Type B pancreatic cell (in vitro differentiated cells): ENCODE measurements around the gene IL36B. TPM values are rescaled to one million over a fixed set of nuclear protein-coding genes. Genes with fewer than 3 reads are reported as not detected.

Experiments used
- DNase-seq: peaks from one replicate; pipeline ENCODE4 v3.0.0; 2021; ENCODE audit warnings: mixed read lengths; ENCODE audit not compliant: unreplicated experiment; ENCODE audit errors: extremely low spot score
- H3K27ac Mint-ChIP-seq: 2 replicates; pipeline ENCODE4 v1.8.0; 2021; ENCODE audit warnings: mild to moderate bottlenecking, mixed read lengths
- H3K27me3 Mint-ChIP-seq: 2 replicates; pipeline ENCODE4 v1.8.0; 2021; ENCODE audit warnings: mixed read lengths
- H3K36me3 Mint-ChIP-seq: 2 replicates; pipeline ENCODE4 v1.8.0; 2021; ENCODE audit warnings: mixed read lengths
- H3K4me1 Mint-ChIP-seq: one replicate; pipeline ENCODE4 v1.8.0; 2021; ENCODE audit warnings: mixed read lengths; ENCODE audit not compliant: unreplicated experiment
- H3K4me3 Mint-ChIP-seq: 2 replicates; pipeline ENCODE4 v1.8.0; 2021; ENCODE audit warnings: mild to moderate bottlenecking, mixed read lengths
- H3K9me3 Mint-ChIP-seq: 2 replicates; pipeline ENCODE4 v1.8.0; 2021; ENCODE audit warnings: mixed read lengths
- total RNA-seq: library from RNA; stranded (reverse); gene quantifications from 2 replicates; pipeline ENCODE4 v1.2.1, GENCODE V29; 2021; ENCODE audit warnings: low replicate concordance
- TF ChIP-seq, protein P1 (sequence below): fragments of 200-600 bp; sonication (generic); conservative IDR thresholded peaks from 2 replicates; pipeline ENCODE4 v1.5.0; 2021; ENCODE audit warnings: antibody characterized with exemption, mild to moderate bottlenecking

IL36B gene
- total RNA-seq, 1 donor from 2014 or later, result not detected

DNA sequence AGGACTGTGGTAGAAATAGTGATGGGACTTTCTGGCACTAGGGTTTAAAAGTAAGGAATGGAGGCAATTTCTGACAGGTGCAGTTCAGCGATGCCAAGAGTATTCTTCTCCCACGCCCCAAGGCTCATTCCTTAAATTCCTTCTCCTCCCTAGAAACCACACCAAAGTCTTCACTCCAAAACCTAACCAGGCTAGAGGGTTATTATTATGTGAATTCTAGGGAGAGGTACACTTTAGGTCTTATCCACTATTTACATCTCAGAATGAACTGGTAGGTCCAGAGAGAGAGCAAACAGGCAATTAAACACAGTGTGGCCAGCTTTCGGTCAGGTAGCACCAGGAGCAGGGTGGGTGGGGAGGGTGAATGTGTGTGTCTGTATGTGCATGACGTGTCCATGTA lies 26.5 kb upstream of the IL36B start:
- TF ChIP-seq, protein P1, sequence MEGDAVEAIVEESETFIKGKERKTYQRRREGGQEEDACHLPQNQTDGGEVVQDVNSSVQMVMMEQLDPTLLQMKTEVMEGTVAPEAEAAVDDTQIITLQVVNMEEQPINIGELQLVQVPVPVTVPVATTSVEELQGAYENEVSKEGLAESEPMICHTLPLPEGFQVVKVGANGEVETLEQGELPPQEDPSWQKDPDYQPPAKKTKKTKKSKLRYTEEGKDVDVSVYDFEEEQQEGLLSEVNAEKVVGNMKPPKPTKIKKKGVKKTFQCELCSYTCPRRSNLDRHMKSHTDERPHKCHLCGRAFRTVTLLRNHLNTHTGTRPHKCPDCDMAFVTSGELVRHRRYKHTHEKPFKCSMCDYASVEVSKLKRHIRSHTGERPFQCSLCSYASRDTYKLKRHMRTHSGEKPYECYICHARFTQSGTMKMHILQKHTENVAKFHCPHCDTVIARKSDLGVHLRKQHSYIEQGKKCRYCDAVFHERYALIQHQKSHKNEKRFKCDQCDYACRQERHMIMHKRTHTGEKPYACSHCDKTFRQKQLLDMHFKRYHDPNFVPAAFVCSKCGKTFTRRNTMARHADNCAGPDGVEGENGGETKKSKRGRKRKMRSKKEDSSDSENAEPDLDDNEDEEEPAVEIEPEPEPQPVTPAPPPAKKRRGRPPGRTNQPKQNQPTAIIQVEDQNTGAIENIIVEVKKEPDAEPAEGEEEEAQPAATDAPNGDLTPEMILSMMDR, result no peak
- Mint-ChIP-seq H3K36me3 (no peaks in the 10 kb centered on the region), H3K9me3 (no peaks in the 10 kb centered on the region), H3K4me1 (no peaks in the 10 kb centered on the region), H3K27ac (peak overlapping the region; percentile 39), H3K4me3 (no peak overlapping the region), H3K27me3 (peaks cover 7% of the 10 kb centered on the region)
- DNase-seq, result no peak

DNA sequence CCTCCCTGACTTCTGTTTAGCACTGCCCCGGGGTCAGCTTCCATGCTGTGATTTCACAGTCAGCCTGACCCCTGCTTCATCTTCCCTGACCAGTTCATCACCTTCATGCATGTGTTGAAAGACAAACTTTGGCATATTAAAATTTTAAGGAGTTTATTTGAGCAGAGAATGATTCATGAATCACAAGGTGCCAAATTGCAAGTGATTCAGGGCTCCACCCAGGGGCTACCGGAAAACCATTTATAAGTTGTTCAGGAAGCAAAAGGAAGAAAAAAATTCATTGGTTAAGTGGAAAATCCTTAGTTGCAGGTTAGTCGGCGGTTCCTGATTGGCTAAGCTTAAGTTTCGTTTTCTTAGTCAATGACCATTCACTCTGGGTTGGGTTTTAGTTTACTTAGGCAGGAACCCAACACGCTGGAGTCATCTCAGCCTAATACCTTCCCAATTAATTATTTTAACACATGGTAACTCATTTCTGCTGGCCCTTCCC lies 25.7 kb upstream of the IL36B start:
- DNase-seq, result no peak
- Mint-ChIP-seq H3K36me3 (no peaks in the 10 kb centered on the region), H3K27me3 (peaks cover 5% of the 10 kb centered on the region), H3K27ac (peak overlapping the region; percentile 27), H3K4me3 (no peak overlapping the region), H3K9me3 (no peaks in the 10 kb centered on the region), H3K4me1 (no peaks in the 10 kb centered on the region)
- TF ChIP-seq, protein P1, result no peak

DNA sequence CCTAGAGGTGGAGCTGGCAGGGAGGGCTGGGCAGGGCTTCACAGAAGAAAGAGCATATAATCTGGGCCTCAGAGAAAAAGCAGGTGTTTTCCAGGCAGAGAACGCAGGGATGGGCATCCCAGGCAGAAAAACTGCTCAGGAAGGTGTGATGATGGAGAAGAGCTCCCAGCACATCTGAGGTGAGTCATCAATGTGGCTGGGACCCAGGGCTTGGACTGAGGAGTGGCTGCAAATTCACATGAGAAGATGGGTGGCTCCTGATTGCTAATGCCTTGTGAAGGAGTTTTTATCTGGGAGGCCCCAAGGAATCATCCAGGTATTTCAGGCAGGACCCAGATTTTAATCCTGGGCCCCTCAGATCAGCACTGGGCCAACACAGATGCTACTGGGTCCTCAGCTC lies 25.3 kb upstream of the IL36B start:
- no peaks in the 10 kb centered on the region for H3K4me1 Mint-ChIP-seq
- H3K9me3 Mint-ChIP-seq, result no peaks in the 10 kb centered on the region
- no peak for DNase-seq
- no peak overlapping the region for H3K4me3 Mint-ChIP-seq
- no peaks in the 10 kb centered on the region for H3K27me3 Mint-ChIP-seq
- TF ChIP-seq, protein P1, result no peak
- H3K36me3 Mint-ChIP-seq, result no peaks in the 10 kb centered on the region
- no peak overlapping the region for H3K27ac Mint-ChIP-seq

DNA sequence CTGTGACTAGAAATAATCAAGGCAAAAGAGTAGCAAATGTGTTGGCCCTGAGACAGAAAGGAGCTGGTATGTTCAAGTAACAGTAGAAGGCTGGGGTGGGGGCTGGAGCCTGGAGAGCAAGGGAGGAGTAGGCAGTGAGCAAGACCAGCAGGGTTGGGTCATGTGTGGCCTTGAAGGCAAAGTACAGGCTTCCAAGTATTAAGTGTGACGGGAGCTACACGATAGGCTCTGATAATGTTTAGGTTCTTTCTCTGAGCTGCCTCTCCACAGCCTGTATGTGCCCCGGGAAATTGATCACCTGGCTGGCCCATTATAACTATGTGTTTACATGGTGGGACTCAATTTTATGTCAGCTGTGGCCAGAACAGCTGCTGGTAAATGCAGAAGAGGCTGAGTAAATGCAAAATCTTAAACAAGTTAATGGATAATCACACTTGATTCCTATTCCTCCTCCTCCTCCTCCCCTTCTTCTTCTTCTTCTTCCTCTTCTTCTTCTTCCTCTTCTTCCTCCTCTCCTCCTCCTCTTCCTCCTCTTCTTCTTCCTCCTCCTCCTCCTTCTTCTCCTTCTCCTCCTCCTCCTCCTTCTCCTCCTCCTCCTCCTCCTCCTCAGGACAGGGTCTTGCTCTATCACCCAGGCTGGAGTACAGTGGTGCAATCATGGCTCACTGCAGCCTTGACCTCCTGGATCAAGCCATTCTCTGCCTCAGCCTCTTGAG lies 24.4 kb upstream of the IL36B start:
- H3K4me1 Mint-ChIP-seq, result no peaks in the 10 kb centered on the region
- H3K27me3 Mint-ChIP-seq, result no peaks in the 10 kb centered on the region
- H3K27ac Mint-ChIP-seq, result no peak overlapping the region
- no peak for DNase-seq
- no peaks in the 10 kb centered on the region for H3K36me3 Mint-ChIP-seq
- TF ChIP-seq, protein P1, result no peak
- H3K4me3 Mint-ChIP-seq, result no peak overlapping the region
- H3K9me3 Mint-ChIP-seq, result no peaks in the 10 kb centered on the region

DNA sequence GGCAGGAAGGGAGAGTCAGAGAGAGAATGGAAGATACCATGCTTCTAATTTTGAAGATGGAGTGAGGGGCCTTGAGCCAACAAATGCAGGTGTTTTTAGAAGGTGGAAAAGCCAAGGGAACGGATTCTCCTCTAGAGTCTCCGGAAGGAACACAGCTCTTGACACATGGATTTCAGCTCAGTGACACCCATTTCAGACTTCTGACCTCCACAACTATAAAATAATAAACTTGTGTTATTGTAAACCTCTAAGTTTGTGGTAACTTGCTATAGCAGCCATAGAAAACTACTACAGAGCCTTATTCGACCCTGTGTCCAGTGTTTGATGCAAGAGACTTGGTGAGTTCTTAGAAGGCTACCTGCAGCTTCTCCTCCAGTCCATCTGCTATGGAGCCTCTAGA lies 22.9 kb upstream of the IL36B start:
- no peak for DNase-seq
- Mint-ChIP-seq H3K36me3 (no peaks in the 10 kb centered on the region), H3K9me3 (no peaks in the 10 kb centered on the region), H3K4me1 (no peaks in the 10 kb centered on the region), H3K27ac (no peak overlapping the region), H3K4me3 (no peak overlapping the region), H3K27me3 (no peaks in the 10 kb centered on the region)
- TF ChIP-seq, protein P1, result no peak
